SK-N-SH (cell line): ENCODE data around the gene ZNF319. TPM values are rescaled to one million over a fixed set of nuclear protein-coding genes. Genes with fewer than 3 reads are reported as not detected.

Experiments used
- CTCF ChIA-PET: fragments of 300-600, 350-600 bp; formaldehyde crosslinking; extraction: SDS; loops from one replicate; lab custom pipeline; 2021; lab: Yijun Ruan, JAX
- POLR2A ChIA-PET: fragments of 350-600 bp; sonication (Branson Sonifier 250); formaldehyde crosslinking; extraction: SDS; loops from one replicate; lab custom pipeline; 2020; ENCODE audit warnings: antibody characterized with exemption, inconsistent platforms; lab: Yijun Ruan, JAX
- DNase-seq: peaks from one replicate; pipeline ENCODE4 v3.0.0; 2012
- H2AFZ ChIP-seq: fragments of 200-600 bp; sonication (generic); 2 replicates; pipeline ENCODE4 v1.8.1; 2016; ENCODE audit warnings: antibody characterized with exemption, mild to moderate bottlenecking, low read depth
- H3F3A ChIP-seq: fragments of 200-600 bp; sonication (generic); replicated peaks from 2 replicates; pipeline ENCODE3; 2016; ENCODE audit warnings: antibody characterized with exemption, mild to moderate bottlenecking; ENCODE audit not compliant: insufficient read depth
- H3K27ac ChIP-seq, 2 experiments: fragments of 200-500 bp in 1 of 2; fragments of 200-600 bp in 1 of 2; sonication (Bioruptor generic) in 1 of 2; sonication (generic), shearing (Covaris generic) in 1 of 2; 2 replicates each; pipeline versions ENCODE4 v1.5.1 to v1.6.1; 2014 to 2016; ENCODE audit warnings: low read depth in 2 of 2, inconsistent platforms in 1 of 2, low read length in 1 of 2, mild to moderate bottlenecking in 1 of 2, mixed read lengths in 1 of 2
- H3K27me3 ChIP-seq: fragments of 200-600 bp; sonication (generic), shearing (Covaris generic); 2 replicates; pipeline ENCODE4 v1.6.1; 2016; ENCODE audit warnings: mixed run types; ENCODE audit not compliant: insufficient read depth
- H3K36me3 ChIP-seq, 2 experiments: fragments of 200-500 bp in 1 of 2; fragments of 200-600 bp in 1 of 2; sonication (Bioruptor generic) in 1 of 2; sonication (generic) in 1 of 2; replicated peaks in 1 of 2; 2 replicates each; pipeline versions ENCODE3 to v1.5.1; 2014 to 2016; ENCODE audit warnings: low read length in 1 of 2, mild to moderate bottlenecking in 1 of 2; ENCODE audit not compliant: insufficient read depth in 2 of 2, control insufficient read depth in 1 of 2
- H3K4me1 ChIP-seq, 2 experiments: fragments of 200-500 bp in 1 of 2; fragments of 200-600 bp in 1 of 2; sonication (Bioruptor generic) in 1 of 2; sonication (generic), shearing (Covaris generic) in 1 of 2; 2 replicates each; pipeline versions ENCODE4 v1.5.1 to v1.6.1; 2014 to 2016; ENCODE audit warnings: low read depth in 1 of 2, low read length in 1 of 2, mixed run types in 1 of 2; ENCODE audit not compliant: insufficient read depth in 2 of 2, control insufficient read depth in 1 of 2
- H3K4me2 ChIP-seq: fragments of 200-600 bp; sonication (generic), shearing (Covaris generic); 2 replicates; pipeline ENCODE4 v1.6.1; 2017; ENCODE audit warnings: mixed run types
- H3K4me3 ChIP-seq, 2 experiments: fragments of 200-500 bp in 1 of 2; fragments of 200-600 bp in 1 of 2; sonication (Bioruptor generic) in 1 of 2; sonication (generic), shearing (Covaris generic) in 1 of 2; 2 replicates each; pipeline versions ENCODE4 v1.5.1 to v1.8.1; 2014 to 2016; ENCODE audit warnings: low read depth in 2 of 2, inconsistent platforms in 1 of 2, low read length in 1 of 2, mild to moderate bottlenecking in 1 of 2, mixed read lengths in 1 of 2, moderate library complexity in 1 of 2
- H3K79me2 ChIP-seq: fragments of 200-600 bp; sonication (generic); 2 replicates; pipeline ENCODE4 v1.8.1; 2017; ENCODE audit warnings: mild to moderate bottlenecking; ENCODE audit not compliant: insufficient read depth
- H3K9ac ChIP-seq: fragments of 200-600 bp; sonication (generic); 2 replicates; pipeline ENCODE4 v1.6.1; 2017; ENCODE audit warnings: mixed run types
- H3K9me2 ChIP-seq: fragments of 200-600 bp; sonication (generic); 2 replicates; pipeline ENCODE4 v1.6.1; 2017; ENCODE audit warnings: mixed run types
- H3K9me3 ChIP-seq: fragments of 200-600 bp; sonication (generic); 2 replicates; pipeline ENCODE4 v1.6.1; 2017; ENCODE audit warnings: mixed run types, mild to moderate bottlenecking, moderate library complexity
- H4K20me1 ChIP-seq: fragments of 200-600 bp; sonication (generic); 2 replicates; pipeline ENCODE4 v1.6.1; 2017; ENCODE audit warnings: mild to moderate bottlenecking, mixed run types; ENCODE audit not compliant: insufficient read depth
- CHD2 ChIP-seq: fragments of 150-350 bp; IDR thresholded peaks from 2 replicates; pipeline ENCODE4 v1.6.1; 2018; ENCODE audit warnings: low read length; ENCODE audit not compliant: partially characterized antibody
- EZH2phosphoT487 ChIP-seq: fragments of 200-600 bp; sonication (generic); IDR thresholded peaks from 2 replicates; pipeline ENCODE4 v1.6.1; 2017; ENCODE audit warnings: low read depth, mixed run types, mild to moderate bottlenecking, antibody characterized with exemption, moderate library complexity, borderline replicate concordance
- GABPA ChIP-seq: IDR thresholded peaks from 2 replicates; pipeline ENCODE4 v1.4.0; 2012; ENCODE audit warnings: low read depth, mild to moderate bottlenecking
- MEF2A ChIP-seq: IDR thresholded peaks from 2 replicates; pipeline ENCODE4 v1.4.0; 2012; ENCODE audit warnings: low read depth, borderline replicate concordance
- MXI1 ChIP-seq: IDR thresholded peaks from 2 replicates; pipeline ENCODE4 v1.6.1; 2012; ENCODE audit warnings: mild to moderate bottlenecking, low read depth, low read length, improper control_type of control experiment
- NRF1 ChIP-seq: IDR thresholded peaks from 2 replicates; pipeline ENCODE4 v1.6.1; 2012; ENCODE audit warnings: low read depth, mild to moderate bottlenecking, low read length
- POLR2AphosphoS5 ChIP-seq: IDR thresholded peaks from 2 replicates; pipeline ENCODE4 v1.6.1; 2012; ENCODE audit warnings: low read depth, low read length
- RAD21 ChIP-seq: IDR thresholded peaks from 2 replicates; pipeline ENCODE4 v1.6.1; 2012; ENCODE audit warnings: mild to moderate bottlenecking, low read length
- REST ChIP-seq: IDR thresholded peaks from 2 replicates; pipeline ENCODE4 v1.6.1; 2012; ENCODE audit warnings: mild to moderate bottlenecking, low read depth, low read length, moderate library complexity
- SIN3A ChIP-seq: IDR thresholded peaks from 2 replicates; pipeline ENCODE4 v1.6.1; 2012; ENCODE audit warnings: low read depth, mild to moderate bottlenecking, low read length, moderate library complexity, borderline replicate concordance
- WGBS: methylation state at CpG from one replicate; pipeline ENCODE4 v1.1.6; 2017; ENCODE audit warnings: low lambda C conversion rate; 5-methylcytosine and 5-hydroxymethylcytosine counted together
- polyA plus RNA-seq, 3 experiments: library from polyadenylated mRNA; depleted of rRNA; stranded (reverse); fragments of >200 nt; gene quantifications; 2 replicates each; pipeline ENCODE4 v1.2.3, GENCODE V29; 2012

Gene ZNF319
- polyA plus RNA-seq, 1 of the 3 experiments (the other 2 are of a cell fraction) = 7.6 TPM

GRCh38 chr16:58039829-58040495, 39.5 kb upstream of the ZNF319 start:
- Histone ChIP-seq H3K9ac (no peak overlapping the region), H3K9me3 (no peaks in the 10 kb centered on the region), H3K36me3 (no peaks in the 10 kb centered on the region), H3K27me3 (no peaks in the 10 kb centered on the region), H4K20me1 (no peaks in the 10 kb centered on the region), H3F3A (no peaks in the 10 kb centered on the region), H3K4me1 (peaks cover 0 to 22% of the 10 kb centered on the region in 2 experiments; a peak in 1 of 4 replicates), H3K9me2 (no peaks in the 10 kb centered on the region), H3K79me2 (no peaks in the 10 kb centered on the region), H3K4me3 (no peak overlapping the region), H3K4me2 (no peak overlapping the region), H2AFZ (no peak overlapping the region), H3K27ac (no peak overlapping the region)
- TF ChIP-seq NRF1 (no peak), MEF2A (no peak), REST (no peak), RAD21 (no peak), POLR2AphosphoS5 (no peak), CHD2 (no peak), GABPA (no peak)
- 94% methylated on average over 17 of the region's 26 CpGs for WGBS
- ChIA-PET CTCF (interaction anchor here (0.7 to 1.7 kb wide), 2 partner anchors 13 to 82 kb away, joined by 3 to 4 read pairs; no protein-coding TSS in a partner anchor), POLR2A (no interaction called here)
- DNase-seq = peak; percentile 27

DNA sequence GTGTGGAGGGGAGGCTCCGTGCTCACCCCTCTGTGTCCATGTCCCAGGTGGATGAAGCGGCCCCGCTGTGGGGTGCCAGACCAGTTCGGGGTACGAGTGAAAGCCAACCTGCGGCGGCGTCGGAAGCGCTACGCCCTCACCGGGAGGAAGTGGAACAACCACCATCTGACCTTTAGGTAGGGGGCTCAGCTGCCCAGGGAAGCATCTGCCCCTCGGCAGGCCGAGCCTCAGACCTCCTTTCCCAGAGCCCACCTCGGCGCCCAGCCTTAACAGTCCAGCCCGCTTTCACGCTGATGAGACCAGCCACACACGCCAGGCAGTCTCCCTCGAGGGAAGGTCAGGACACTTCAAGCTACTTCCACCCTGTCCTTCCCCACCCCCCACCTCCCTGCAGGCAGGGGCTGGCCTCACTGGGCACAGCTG, 37.8 kb upstream of the ZNF319 start:
- no peak for TF ChIP-seq MXI1
- no peak for TF ChIP-seq SIN3A
- TF ChIP-seq EZH2phosphoT487 = no peak
- no peaks in the 10 kb centered on the region for H3K9me3 ChIP-seq
- no peaks in the 10 kb centered on the region for H3K79me2 ChIP-seq
- CTCF ChIA-PET = interaction anchor here (1.3 to 1.7 kb wide), 3 partner anchors 10 to 84 kb away, joined by 3 to 4 read pairs (median 3); no protein-coding TSS in a partner anchor
- H3K9me2 ChIP-seq = no peaks in the 10 kb centered on the region
- no peak overlapping the region for H2AFZ ChIP-seq
- H3K4me3 ChIP-seq = no peak overlapping the region
- peaks cover 0 to 40% of the 10 kb centered on the region in 2 experiments; a peak in 1 of 4 replicates for H3K4me1 ChIP-seq
- peak; percentile 39 for DNase-seq
- H3K36me3 ChIP-seq = no peaks in the 10 kb centered on the region
- H3K27ac ChIP-seq = no peak overlapping the region
- H3K4me2 ChIP-seq = no peak overlapping the region
- no peak overlapping the region for H3K9ac ChIP-seq
- no peaks in the 10 kb centered on the region for H3F3A ChIP-seq
- H3K27me3 ChIP-seq = no peaks in the 10 kb centered on the region
- 87% methylated on average over 9 of the region's 20 CpGs for WGBS
- POLR2A ChIA-PET = no interaction called here
- H4K20me1 ChIP-seq = no peaks in the 10 kb centered on the region
